Adrenal gland (tissue), 5 donors: ENCODE results near the gene MEPCE.

Experiments used
- POLR2A ChIP-seq, 2 donors: fragments of 450-650 bp; IDR thresholded peaks; one replicate each; pipeline ENCODE4 v1.6.1; 2017; ENCODE audit warnings: antibody characterized with exemption in 2 of 2, mild to moderate bottlenecking in 2 of 2, moderate library complexity in 1 of 2
- TF ChIP-seq, protein P1 (sequence below), 6 experiments: fragments of 450-650 bp in 4 of 6; fragments of 200-600 bp in 2 of 6; sonication (generic) in 1 of 6; IDR thresholded peaks; 1 replicate in 5 of 6; 2 replicates in 1 of 6; pipeline versions ENCODE4 v1.5.1 to v1.8.0; 2016 to 2021; ENCODE audit warnings: antibody characterized with exemption in 6 of 6, mild to moderate bottlenecking in 2 of 6, moderate library complexity in 1 of 6
- donor health status: DM: no; HTN: no; CAD: no.

DNA sequence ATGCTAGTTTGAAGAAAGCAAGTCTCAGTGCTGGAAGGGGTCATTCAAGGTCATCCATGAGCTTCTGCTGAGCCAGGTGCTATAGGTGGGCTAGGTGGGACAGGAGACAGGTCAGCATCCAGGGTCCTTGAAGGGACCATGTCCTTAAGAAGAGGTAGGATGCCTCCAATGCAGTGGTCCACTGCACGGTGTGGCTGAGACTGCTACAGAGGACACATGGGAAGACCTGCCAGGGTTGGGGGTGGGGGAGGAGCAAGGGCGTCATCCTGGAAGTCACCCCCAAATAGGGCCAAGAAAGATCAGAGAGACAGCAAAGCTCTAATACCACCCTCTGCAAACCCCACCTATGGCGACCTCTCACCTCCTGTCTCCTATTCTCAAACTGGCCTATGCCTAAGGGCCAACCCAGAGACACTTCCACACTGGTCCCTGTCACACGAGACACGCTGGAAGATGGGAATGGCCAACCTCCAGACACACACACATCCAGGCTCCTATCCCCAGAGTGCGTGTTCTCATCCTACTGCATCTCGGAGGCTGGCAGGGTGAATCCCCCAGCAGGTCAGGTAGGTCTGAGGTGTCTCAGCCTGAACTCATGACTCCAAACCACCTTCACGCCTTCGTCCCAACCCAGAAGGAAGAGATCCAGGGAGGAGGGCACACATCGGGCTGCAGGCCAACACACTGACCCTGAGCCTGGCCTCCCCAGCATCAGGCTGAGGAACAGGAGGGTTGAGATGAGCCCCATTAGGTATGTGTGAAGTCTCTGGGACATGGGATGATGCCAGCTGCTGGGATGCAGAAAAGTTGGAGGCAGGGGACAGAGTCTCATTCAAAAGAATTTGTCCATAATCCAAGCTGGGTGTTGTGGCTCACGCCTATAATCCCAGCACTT, 12.3 kb downstream of the MEPCE start:
- TF ChIP-seq, protein P1, sequence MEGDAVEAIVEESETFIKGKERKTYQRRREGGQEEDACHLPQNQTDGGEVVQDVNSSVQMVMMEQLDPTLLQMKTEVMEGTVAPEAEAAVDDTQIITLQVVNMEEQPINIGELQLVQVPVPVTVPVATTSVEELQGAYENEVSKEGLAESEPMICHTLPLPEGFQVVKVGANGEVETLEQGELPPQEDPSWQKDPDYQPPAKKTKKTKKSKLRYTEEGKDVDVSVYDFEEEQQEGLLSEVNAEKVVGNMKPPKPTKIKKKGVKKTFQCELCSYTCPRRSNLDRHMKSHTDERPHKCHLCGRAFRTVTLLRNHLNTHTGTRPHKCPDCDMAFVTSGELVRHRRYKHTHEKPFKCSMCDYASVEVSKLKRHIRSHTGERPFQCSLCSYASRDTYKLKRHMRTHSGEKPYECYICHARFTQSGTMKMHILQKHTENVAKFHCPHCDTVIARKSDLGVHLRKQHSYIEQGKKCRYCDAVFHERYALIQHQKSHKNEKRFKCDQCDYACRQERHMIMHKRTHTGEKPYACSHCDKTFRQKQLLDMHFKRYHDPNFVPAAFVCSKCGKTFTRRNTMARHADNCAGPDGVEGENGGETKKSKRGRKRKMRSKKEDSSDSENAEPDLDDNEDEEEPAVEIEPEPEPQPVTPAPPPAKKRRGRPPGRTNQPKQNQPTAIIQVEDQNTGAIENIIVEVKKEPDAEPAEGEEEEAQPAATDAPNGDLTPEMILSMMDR (IDR thresholded peaks at IDR 0.05), result no peak
- TF ChIP-seq POLR2A (IDR thresholded peaks at IDR 0.05), result no peak
